COLO668 (cell line): Measurements from ENCODE around the gene PANX2.
"Not testable (repeated sequence)": the region's sequence is repeated elsewhere in the genome, so short reads cannot be mapped to it uniquely, and the experiment has no call there.

Experiments
- DNase-seq: peaks from one replicate; lab custom pipeline; 2025; ENCODE audit not compliant: unreplicated experiment; lab: John Stamatoyannopoulos, UW

PANX2 gene

GRCh38 chr22:50197856-50198623, 27.5 kb downstream of the PANX2 start:
- no peak for DNase-seq

- DNase-seq = no peak
These were observed 28.1 kb downstream of the PANX2 start for GRCh38 chr22:50198624-50199017.

- DNase-seq = no peak
These were observed 28.8 kb downstream of the PANX2 start for GRCh38 chr22:50199251-50199721.

- DNase-seq = peak; percentile 42
These were observed 29.4 kb downstream of the PANX2 start for GRCh38 chr22:50199829-50200460.

GRCh38 chr22:50200461-50201190, 30.1 kb downstream of the PANX2 start, which contains the start of gene SELENOO:
SELENOO (plus strand) TSS chr22:50201011; CDS start chr22:50201037, 26 bp downstream.
- peak; percentile 95 for DNase-seq

GRCh38 chr22:50201191-50202129, 30.9 kb downstream of the PANX2 start:
- peak; percentile 62 for DNase-seq

- no peak for DNase-seq
These were observed 31.7 kb downstream of the PANX2 start for GRCh38 chr22:50202130-50202666.

GRCh38 chr22:50203288-50203687, 32.8 kb downstream of the PANX2 start:
- no peak for DNase-seq

- no peak for DNase-seq
These were observed 34.0 kb downstream of the PANX2 start for GRCh38 chr22:50204571-50204970.

- not testable (repeated sequence) for DNase-seq
These were observed 34.5 kb downstream of the PANX2 start for GRCh38 chr22:50204998-50205397.

- no peak for DNase-seq
These were observed 35.4 kb downstream of the PANX2 start for GRCh38 chr22:50205781-50206569.

GRCh38 chr22:50206599-50206998, 36.1 kb downstream of the PANX2 start:
- DNase-seq = peak; percentile 21

- DNase-seq = no peak
These were observed 37.0 kb downstream of the PANX2 start for GRCh38 chr22:50207383-50208140.

- DNase-seq = no peak
These were observed 38.0 kb downstream of the PANX2 start for GRCh38 chr22:50208430-50208938.

- no peak for DNase-seq
These were observed 38.7 kb downstream of the PANX2 start for GRCh38 chr22:50208939-50209892.

GRCh38 chr22:50209893-50210292, 39.4 kb downstream of the PANX2 start:
- peak; percentile 59 for DNase-seq

- no peak for DNase-seq
These were observed 40.0 kb downstream of the PANX2 start for GRCh38 chr22:50210378-50211139.
